ES-I3 (cell line): ENCODE data around the gene INPP5F.
"Not testable (repeated sequence)": the region's sequence is repeated elsewhere in the genome, so short reads cannot be mapped to it uniquely, and the experiment has no call there.

Source experiments
- H3K36me3 ChIP-seq: 2 replicates; pipeline ENCODE4 v1.6.1; 2013; ENCODE audit warnings: mild to moderate bottlenecking, low read length, control low read depth, moderate library complexity; ENCODE audit not compliant: insufficient read depth
- H3K4me1 ChIP-seq: 2 replicates; pipeline ENCODE4 v1.6.1; 2013; ENCODE audit warnings: mild to moderate bottlenecking, control low read depth, low read length; ENCODE audit not compliant: insufficient read depth
- H3K9ac ChIP-seq: 2 replicates; pipeline ENCODE4 v1.6.1; 2013; ENCODE audit warnings: low read depth, mild to moderate bottlenecking, low read length, moderate library complexity
- H3K9me3 ChIP-seq: 2 replicates; pipeline ENCODE4 v1.6.1; 2013; ENCODE audit warnings: mild to moderate bottlenecking, low read length, moderate library complexity; ENCODE audit not compliant: control insufficient read depth, insufficient read depth

INPP5F gene

GRCh38 chr10:119693262-119693957, 32.4 kb upstream of the INPP5F start:
- no peaks in the 10 kb centered on the region; the same call in 1 of the 2 replicates for H3K9me3 ChIP-seq
- H3K4me1 ChIP-seq, result peaks cover 10% of the 10 kb centered on the region
- no peaks in the 10 kb centered on the region for H3K36me3 ChIP-seq
- H3K9ac ChIP-seq, result no peak overlapping the region

DNA sequence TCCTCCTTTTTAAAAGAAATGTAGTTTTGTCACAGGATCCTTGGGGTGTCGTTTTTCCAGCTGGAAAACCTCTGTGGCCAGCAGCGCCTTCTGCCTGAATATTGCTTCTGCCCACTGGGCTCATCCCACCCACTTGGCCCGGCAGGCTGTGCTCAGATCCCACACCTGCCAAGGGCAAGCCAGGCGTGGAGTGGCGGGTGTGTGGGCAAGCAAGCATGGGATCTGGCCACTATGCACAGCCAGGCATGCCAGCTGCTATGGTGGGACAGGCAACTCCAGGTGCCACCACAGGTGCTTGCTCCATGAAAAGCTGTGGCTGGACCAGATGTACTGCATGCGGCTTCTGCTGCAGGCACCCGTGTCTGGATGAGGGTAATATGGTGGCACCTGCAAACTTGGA, 31.2 kb upstream of the INPP5F start:
- Histone ChIP-seq H3K9ac (no peak overlapping the region), H3K4me1 (no peaks in the 10 kb centered on the region), H3K36me3 (no peaks in the 10 kb centered on the region), H3K9me3 (no peaks in the 10 kb centered on the region; the same call in 1 of the 2 replicates)

DNA sequence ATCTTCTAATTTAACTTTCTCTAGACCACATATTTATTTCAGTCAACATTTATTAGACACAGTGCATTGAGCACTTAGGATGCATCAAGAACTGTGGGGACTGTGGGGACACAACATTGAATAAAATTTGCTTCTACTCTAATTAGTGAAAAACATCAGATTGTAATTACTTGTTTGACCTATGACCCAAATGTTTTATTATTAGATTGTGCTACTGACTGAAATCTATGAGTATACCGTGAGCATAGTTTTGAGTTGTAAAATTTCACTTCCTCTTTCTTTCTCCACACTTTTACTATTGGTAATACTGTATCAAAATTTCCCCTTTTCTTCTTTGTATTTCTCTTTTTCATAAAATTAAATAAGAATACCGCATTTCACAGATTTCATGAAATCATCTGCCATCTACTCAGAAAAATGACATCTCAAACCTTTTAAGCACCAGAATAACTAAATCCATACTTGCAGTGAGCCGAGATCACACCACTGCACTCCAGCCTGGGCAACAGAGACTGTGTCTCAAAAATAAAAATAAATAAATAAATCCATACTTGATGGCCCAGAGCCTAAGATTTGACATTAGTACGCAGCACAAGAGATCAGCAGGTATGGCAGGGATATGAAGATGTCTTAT, 25.4 kb upstream of the INPP5F start:
- H3K9me3 ChIP-seq, result no peaks in the 10 kb centered on the region; the same call in 1 of the 2 replicates
- H3K36me3 ChIP-seq, result no peaks in the 10 kb centered on the region
- H3K4me1 ChIP-seq, result peaks cover 10% of the 10 kb centered on the region
- H3K9ac ChIP-seq, result no peak overlapping the region

DNA sequence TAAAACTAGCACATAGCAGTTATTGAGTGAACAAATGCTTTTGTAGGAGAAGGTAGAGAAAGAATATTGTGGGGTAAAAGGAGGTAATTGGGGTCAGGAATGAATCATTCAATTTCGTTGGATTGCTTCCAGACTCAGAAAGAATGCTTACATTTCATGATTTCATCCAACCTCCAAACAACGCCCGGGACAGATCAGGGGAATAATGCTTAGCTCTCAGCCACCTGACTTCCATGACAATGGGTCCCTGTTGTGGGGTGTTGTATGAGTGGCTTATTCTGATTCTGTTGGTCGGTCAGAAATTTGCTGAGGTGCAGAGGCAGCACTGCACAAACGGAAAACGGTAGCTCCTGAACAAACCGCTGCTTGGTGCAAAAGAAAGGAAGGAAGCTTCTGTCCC, 24.0 kb upstream of the INPP5F start:
- Histone ChIP-seq H3K4me1 (peaks cover 10% of the 10 kb centered on the region), H3K9ac (no peak overlapping the region), H3K36me3 (no peaks in the 10 kb centered on the region), H3K9me3 (0 out of 2 replicates have a peak, but pooled peaks cover 7% of the 10 kb centered on the region)

GRCh38 chr10:119702583-119702982, 23.3 kb upstream of the INPP5F start:
- Histone ChIP-seq H3K36me3 (no peaks in the 10 kb centered on the region), H3K9me3 (0 out of 2 replicates have a peak, but pooled peaks cover 7% of the 10 kb centered on the region), H3K4me1 (peaks cover 10% of the 10 kb centered on the region), H3K9ac (no peak overlapping the region)

GRCh38 chr10:119703903-119704508, 21.8 kb upstream of the INPP5F start:
- no peak overlapping the region for H3K9ac ChIP-seq
- peaks cover 10% of the 10 kb centered on the region for H3K4me1 ChIP-seq
- 0 out of 2 replicates have a peak, but pooled peaks cover 7% of the 10 kb centered on the region for H3K9me3 ChIP-seq

GRCh38 chr10:119705434-119705831, 20.4 kb upstream of the INPP5F start:
- Histone ChIP-seq H3K4me1 (peaks cover 10% of the 10 kb centered on the region), H3K36me3 (no peaks in the 10 kb centered on the region), H3K9ac (no peak overlapping the region), H3K9me3 (0 out of 2 replicates have a peak, but pooled peaks cover 7% of the 10 kb centered on the region)

More at GRCh38 chr10:119703903-119704508, 21.8 kb upstream of the INPP5F start:
- H3K36me3 ChIP-seq, result no peaks in the 10 kb centered on the region

DNA sequence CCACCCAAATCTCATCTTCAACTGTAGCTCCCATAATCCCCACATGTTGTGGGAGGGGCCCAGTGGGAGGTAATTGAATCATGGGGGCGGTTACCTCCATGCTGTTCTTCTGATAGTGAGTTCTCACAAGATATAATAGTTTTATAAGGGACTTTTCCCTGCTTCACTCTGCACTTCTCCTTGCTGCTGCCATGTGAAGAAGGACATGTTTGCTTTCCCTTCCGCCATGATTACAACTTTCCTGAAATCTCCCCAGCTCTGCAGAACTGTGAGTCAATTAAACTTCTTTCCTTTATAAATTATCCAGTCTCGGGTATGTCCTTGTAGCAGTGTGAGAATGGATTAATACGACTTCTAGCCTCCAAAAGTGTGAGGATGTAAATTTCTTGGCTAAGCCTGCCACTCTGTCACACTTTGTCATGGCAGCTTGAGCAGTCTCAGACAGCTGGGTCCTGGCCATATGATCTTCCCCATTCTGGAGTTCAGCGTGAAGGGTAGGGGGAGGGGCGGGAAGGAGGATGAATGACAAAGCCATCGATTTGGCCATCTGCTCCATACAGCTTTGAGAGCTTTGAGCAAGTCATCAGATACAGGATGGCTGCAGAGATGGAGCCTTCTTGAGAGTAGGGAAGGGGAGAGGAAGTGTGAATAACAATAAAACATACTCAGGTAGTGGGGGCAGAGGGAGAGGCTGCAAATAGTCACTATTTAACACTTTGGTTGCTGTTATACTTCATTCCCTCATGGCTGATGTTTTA, 19.1 kb upstream of the INPP5F start:
- peaks cover 9% of the 10 kb centered on the region for H3K4me1 ChIP-seq
- no peaks in the 10 kb centered on the region for H3K36me3 ChIP-seq
- H3K9me3 ChIP-seq, result 0 out of 2 replicates have a peak, but pooled peaks cover 15% of the 10 kb centered on the region
- H3K9ac ChIP-seq, result no peak overlapping the region

DNA sequence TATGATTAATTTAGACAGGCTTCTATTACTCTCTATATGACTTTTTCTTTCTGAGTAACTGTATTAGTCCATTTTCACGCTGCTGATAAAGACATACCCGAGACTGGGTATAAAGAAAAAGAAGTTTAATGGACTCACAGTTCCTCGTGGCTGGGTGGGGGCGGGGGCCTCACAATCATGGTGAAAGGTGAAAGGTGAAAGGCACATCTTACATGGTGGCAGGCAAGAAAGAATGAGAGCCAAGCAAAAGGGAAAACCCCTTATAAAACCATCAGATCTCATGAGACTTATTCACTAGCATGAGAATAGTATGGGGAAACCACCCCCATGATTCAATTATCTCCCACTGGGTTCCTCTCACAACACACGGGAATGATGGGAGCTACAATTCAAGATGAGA, 18.5 kb upstream of the INPP5F start:
- H3K4me1 ChIP-seq, H3K9ac ChIP-seq, H3K36me3 ChIP-seq: not testable (repeated sequence)
- H3K9me3 ChIP-seq, result 0 out of 2 replicates have a peak, but pooled peaks cover 15% of the 10 kb centered on the region

DNA sequence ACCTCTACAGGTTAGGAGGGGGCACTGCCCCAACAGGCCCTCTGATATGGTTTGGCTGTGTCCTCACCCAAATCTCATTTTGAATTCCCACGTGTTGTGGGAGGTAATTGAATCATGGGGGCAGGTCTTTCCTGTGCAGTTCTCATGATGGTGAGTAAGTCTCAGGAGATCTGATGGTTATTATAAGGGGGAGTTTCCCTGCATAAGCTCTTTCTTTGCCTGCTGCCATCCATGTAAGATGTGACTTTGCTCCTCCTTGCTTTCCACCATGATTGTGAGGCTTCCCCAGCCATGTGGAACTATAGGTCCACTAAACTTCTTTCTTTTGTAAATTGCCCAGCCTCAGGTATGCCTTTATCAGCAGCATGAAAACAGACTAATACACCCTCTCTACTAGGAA, 14.9 kb upstream of the INPP5F start:
- H3K9ac ChIP-seq, H3K4me1 ChIP-seq, H3K36me3 ChIP-seq: not testable (repeated sequence)
- H3K9me3 ChIP-seq, result 0 out of 2 replicates have a peak, but pooled peaks cover 14% of the 10 kb centered on the region

DNA sequence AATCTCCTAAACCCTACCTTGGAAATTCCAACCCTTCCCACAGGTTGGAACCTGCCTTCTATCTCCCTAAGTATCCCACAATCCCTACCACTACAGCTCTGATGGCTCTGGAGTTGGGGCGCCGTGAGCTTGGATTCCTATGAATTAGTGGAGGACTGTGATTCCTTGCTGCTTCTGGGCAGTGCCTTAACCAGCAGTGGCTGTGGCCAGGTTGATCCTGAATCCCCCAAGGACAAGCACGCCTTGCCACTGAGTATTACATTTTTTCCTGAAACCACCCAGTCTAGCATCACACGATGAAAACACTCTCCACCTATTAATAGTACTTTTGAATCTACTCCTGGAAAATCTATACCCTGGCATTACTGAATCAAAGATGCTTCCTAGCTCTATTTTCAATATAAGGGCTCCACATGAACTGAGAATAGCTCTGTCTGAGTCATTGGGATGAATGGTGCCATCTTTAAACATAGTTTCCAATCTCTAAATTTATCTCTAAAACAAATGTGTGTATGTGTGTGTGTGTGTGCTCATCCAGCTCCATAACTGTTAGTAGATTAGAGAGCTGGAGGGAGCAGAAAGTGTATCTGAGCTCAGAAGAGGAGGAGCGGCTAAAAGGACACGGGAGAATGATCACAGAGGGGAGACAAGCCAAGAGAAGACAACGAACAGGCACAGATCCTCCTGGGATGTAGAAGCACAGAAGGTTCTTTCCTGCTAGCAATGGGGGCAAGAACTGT, 11.9 kb upstream of the INPP5F start:
- Histone ChIP-seq H3K9ac (no peak overlapping the region), H3K9me3 (0 out of 2 replicates have a peak, but pooled peaks cover 8% of the 10 kb centered on the region)

DNA sequence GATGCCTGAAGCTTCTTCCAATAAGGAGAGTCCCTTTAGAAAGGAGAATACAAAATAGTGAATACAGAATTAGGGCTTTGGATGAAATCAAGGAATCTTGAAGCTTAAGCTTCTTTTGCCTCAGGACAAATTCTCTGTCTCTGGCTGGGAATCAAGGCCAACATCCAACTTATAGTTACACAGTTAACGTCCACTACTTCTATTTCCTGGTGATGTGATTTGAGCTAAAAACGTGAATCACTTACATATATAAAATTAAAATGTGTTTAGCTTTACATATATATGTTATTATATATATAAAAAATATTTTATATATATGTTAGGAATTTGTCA, 11.4 kb upstream of the INPP5F start:
- Histone ChIP-seq H3K4me1 (0 out of 2 replicates have a peak, but pooled peaks cover 4% of the 10 kb centered on the region), H3K36me3 (no peaks in the 10 kb centered on the region)

More for the DNA sequence above, 11.9 kb upstream of the INPP5F start:
- H3K36me3 ChIP-seq, result no peaks in the 10 kb centered on the region
- 0 out of 2 replicates have a peak, but pooled peaks cover 4% of the 10 kb centered on the region for H3K4me1 ChIP-seq

DNA sequence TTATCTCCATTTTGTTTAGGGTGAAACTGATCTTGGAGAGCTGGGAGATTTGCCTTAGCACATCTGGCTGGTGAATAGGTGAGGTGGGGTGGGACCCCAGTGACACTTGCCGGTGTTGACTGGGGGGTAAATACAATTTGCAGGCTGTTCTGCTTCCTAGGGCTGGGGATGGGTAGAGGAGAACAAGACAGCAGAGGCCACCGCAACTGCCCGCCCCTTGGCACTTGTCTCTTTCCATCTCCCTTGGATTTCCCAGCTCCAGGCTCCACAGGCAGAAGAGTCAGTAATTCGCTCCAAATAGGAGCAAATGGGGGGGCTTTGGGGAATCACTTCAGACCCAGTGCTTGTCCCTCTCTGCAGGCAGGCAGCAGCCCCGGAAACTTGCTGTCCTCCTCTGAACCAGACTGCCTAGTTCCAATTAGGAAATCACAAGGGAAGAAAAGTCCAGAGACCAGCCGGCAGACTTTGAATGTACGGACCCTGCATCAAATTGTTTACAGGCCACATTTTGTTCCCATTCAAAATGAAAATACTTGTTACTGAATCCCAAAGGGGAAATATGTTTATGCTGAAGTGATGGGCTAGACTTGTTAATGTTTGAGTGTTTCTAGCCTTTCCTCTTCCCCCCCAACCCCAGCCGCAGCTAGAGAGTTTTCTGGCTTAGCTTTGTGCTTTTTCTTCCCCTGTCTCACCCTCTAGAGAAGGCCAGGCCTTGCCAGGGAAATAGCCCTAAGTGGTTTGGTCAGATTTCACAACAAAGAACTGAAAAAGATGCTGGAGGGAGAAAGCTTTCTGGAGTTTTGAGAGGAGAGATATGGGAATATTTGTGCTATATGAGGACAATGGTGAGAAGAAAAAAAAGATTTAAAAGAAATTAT, 10.0 kb upstream of the INPP5F start:
- 0 out of 2 replicates have a peak, but pooled peaks cover 4% of the 10 kb centered on the region for H3K4me1 ChIP-seq
- H3K36me3 ChIP-seq, result no peaks in the 10 kb centered on the region
- H3K9me3 ChIP-seq, result peaks cover 10% of the 10 kb centered on the region; the same call in 1 of the 2 replicates
- no peak overlapping the region for H3K9ac ChIP-seq

More for the DNA sequence above, 11.4 kb upstream of the INPP5F start:
- no peak overlapping the region for H3K9ac ChIP-seq
- H3K9me3 ChIP-seq, result 0 out of 2 replicates have a peak, but pooled peaks cover 8% of the 10 kb centered on the region
